ENCODE data around the gene SLC47A1. TPM values are rescaled to one million over a fixed set of nuclear protein-coding genes. Genes with fewer than 3 reads are reported as not detected.
A peak's percentile ranks its signal among the peaks of the same experiment; 100 is the strongest.
"Not testable (repeated sequence)": the region's sequence is repeated elsewhere in the genome, so short reads cannot be mapped to it uniquely, and the experiment has no call there.

The SLC47A1 gene
- polyA plus RNA-seq, 1 donor: 1.1 TPM

- no peak overlapping the region for H3K27ac ChIP-seq (ENCODE audit: low read length)
- H3K9me3 ChIP-seq (ENCODE audit: control insufficient read depth, low read depth, low read length): no peaks in the 10 kb centered on the region
- no peaks in the 10 kb centered on the region for H3K36me3 ChIP-seq (ENCODE audit: control insufficient read depth, insufficient read depth, low read length)
- H3K4me3 ChIP-seq (ENCODE audit: low read length): no peak overlapping the region
- H3K4me1 ChIP-seq (ENCODE audit: control insufficient read depth, insufficient read depth, low read length): peaks cover 5% of the 10 kb centered on the region
- H3K27me3 ChIP-seq (ENCODE audit: control insufficient read depth, insufficient read depth, low read length): peaks cover 14% of the 10 kb centered on the region
- WGBS (ENCODE audit: insufficient coverage, low lambda C conversion rate): no CpG with 5 or more reads among the region's 4 CpGs
- DNase-seq: no peak
Observed at GRCh38 chr17:19578545-19578944, 44.9 kb downstream of the SLC47A1 start.

DNA sequence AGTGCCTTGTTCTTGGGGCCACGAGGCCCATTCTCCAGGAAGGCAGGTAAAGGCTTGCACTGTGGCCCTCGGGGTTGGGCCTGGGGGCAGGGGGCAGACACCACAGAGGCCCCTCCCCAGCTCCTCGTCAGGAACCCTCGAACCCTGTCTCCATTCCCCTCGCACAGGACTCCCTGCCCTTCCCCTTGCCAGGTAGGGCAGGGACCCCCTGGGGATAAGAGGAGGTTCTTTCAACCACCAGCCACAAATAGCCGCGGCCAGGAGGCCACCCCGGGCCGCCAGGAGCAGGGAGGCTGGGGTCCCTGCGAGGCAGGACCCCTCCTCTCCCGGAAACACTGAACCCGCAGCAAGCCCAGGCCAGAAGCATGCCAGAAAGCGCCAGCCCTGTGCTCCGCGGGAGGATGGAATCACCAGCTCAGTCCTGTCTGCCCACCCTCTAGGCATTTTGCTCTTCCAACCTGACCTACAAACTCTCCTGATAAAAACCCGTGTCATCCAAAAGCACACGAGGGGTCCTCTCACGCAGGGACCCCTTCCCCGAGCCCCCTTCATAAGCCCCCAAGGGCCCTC lies 45.6 kb downstream of the SLC47A1 start:
- 100% methylated on average over 1 of the region's 19 CpGs for WGBS (ENCODE audit: insufficient coverage, low lambda C conversion rate)

DNA sequence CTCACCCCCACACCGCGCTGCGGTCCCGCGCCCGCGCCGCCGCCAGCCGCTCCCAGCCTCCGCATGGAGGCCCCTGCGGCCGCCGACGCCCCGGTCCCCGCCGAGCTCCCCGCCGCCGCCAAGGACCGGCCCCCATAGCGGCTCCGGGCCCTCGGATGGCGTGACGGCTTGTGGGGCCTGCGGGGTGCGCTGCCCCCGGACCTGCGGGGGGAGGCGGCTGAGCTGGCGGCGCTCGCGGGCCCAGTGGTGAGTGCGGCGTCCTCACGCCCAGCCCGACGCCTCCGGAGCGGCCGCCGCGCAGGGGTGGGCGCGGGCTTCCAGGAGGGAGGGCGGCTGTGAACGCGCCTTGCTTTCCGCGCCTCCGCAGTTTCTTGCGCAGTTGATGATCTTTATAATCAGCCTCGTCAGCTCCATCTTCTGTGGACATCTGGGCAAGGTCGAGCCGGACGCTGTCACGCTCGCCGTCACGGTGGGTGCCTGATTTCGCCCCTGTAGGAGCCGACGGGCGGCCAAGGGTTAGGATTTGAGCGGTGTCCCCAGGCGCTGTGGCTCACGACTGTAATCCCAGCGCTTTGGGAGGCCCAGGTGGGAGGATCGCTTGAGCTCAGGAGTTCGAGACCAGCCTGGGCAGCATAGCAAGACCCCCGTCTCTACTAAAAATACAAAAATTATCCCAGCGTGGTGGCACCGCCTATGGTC lies 46.4 kb downstream of the SLC47A1 start:
- H3K36me3 ChIP-seq (ENCODE audit: control insufficient read depth, insufficient read depth, low read length): no peaks in the 10 kb centered on the region
- H3K4me3 ChIP-seq (ENCODE audit: low read length): peak overlapping the region; percentile 31
- H3K4me1 ChIP-seq (ENCODE audit: control insufficient read depth, insufficient read depth, low read length): peaks cover 5% of the 10 kb centered on the region
- H3K27me3 ChIP-seq (ENCODE audit: control insufficient read depth, insufficient read depth, low read length): peaks cover 14% of the 10 kb centered on the region
- no peaks in the 10 kb centered on the region for H3K9me3 ChIP-seq (ENCODE audit: control insufficient read depth, low read depth, low read length)
- no peak overlapping the region for H3K27ac ChIP-seq (ENCODE audit: low read length)
- WGBS (ENCODE audit: insufficient coverage, low lambda C conversion rate): no CpG with 5 or more reads among the region's 76 CpGs
- DNase-seq: peak in 1 of 2 donors; percentile 50

More for the DNA sequence above, 45.6 kb downstream of the SLC47A1 start:
- no peaks in the 10 kb centered on the region for H3K36me3 ChIP-seq (ENCODE audit: control insufficient read depth, insufficient read depth, low read length)
- no peak overlapping the region for H3K4me3 ChIP-seq (ENCODE audit: low read length)
- peaks cover 14% of the 10 kb centered on the region for H3K27me3 ChIP-seq (ENCODE audit: control insufficient read depth, insufficient read depth, low read length)
- peak in 1 of 2 donors; percentile 13 for DNase-seq
- no peaks in the 10 kb centered on the region for H3K9me3 ChIP-seq (ENCODE audit: control insufficient read depth, low read depth, low read length)
- H3K27ac ChIP-seq (ENCODE audit: low read length): no peak overlapping the region
- H3K4me1 ChIP-seq (ENCODE audit: control insufficient read depth, insufficient read depth, low read length): peaks cover 5% of the 10 kb centered on the region

DNA sequence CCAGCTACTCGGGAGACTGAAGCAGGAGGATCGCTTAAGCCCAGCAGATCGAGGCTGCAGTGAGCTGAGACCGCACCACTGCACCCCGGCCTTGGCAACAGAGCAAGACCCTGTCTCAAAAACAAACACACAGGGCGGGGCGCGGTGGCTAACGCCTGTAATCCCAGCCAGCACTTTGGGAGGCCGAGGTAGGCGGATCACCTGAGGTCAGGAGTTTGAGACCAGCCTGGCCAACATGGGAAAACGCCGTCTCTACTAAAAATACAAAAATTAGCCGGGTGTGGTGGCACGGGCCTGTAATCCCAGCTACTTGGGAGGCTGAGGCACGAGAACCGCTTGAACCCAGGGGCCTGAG lies 46.9 kb downstream of the SLC47A1 start:
- no CpG with 5 or more reads among the region's 17 CpGs for WGBS (ENCODE audit: insufficient coverage, low lambda C conversion rate)
- not testable (repeated sequence) for H3K9me3 ChIP-seq (ENCODE audit: control insufficient read depth, low read depth, low read length); DNase-seq; H3K4me3 ChIP-seq (ENCODE audit: low read length); H3K4me1 ChIP-seq (ENCODE audit: control insufficient read depth, insufficient read depth, low read length); H3K27ac ChIP-seq (ENCODE audit: low read length); H3K36me3 ChIP-seq (ENCODE audit: control insufficient read depth, insufficient read depth, low read length)
- peaks cover 14% of the 10 kb centered on the region for H3K27me3 ChIP-seq (ENCODE audit: control insufficient read depth, insufficient read depth, low read length)

DNA sequence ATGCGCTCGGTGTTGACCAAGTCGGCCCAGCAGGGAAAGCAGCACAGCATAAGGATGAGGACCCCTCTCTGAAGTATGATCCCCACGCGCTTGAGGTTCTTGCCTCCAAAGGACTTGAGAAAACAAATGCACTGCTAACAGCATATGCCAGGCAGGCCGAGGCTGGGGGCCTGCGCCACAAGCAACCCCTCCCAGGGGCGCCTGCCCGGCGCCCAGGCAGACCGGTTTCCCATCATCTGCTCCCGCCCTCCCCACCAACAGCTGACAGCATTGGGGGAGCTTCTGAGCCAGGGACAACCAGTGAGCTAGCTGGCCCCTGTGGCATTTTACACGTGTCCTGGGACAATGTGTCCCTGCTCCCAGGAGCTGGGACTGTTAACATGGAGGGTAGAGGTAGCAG lies 48.5 kb downstream of the SLC47A1 start:
- H3K9me3 ChIP-seq (ENCODE audit: control insufficient read depth, low read depth, low read length); H3K36me3 ChIP-seq (ENCODE audit: control insufficient read depth, insufficient read depth, low read length): not testable (repeated sequence)
- no CpG with 5 or more reads among the region's 13 CpGs for WGBS (ENCODE audit: insufficient coverage, low lambda C conversion rate)

DNA sequence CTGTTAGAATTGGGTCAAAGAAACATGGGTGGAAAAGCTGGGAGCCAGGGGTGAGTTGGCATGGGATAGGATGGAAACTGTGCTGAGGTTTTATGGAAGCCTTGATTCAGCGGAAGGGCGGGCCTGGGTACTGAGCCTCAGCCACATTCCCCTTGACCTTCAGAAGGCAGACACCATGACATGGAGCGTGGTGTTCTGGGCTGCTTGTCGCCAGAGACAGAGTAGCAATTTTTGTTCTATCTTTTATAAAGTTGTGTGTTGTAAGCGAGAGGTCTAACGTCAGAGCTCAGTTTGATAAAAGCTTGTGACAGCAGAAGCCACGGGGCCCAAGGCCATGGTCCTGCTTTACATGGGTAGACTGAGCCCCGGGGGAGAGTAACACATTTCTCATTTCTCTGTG lies 50.2 kb downstream of the SLC47A1 start:
- Histone ChIP-seq H3K27me3 (ENCODE audit: control insufficient read depth, insufficient read depth, low read length) (peaks cover 14% of the 10 kb centered on the region), H3K27ac (ENCODE audit: low read length) (no peak overlapping the region), H3K4me1 (ENCODE audit: control insufficient read depth, insufficient read depth, low read length) (peaks cover 5% of the 10 kb centered on the region), H3K36me3 (ENCODE audit: control insufficient read depth, insufficient read depth, low read length) (no peaks in the 10 kb centered on the region), H3K9me3 (ENCODE audit: control insufficient read depth, low read depth, low read length) (no peaks in the 10 kb centered on the region), H3K4me3 (ENCODE audit: low read length) (no peak overlapping the region)
- no CpG with 5 or more reads among the region's 8 CpGs for whole genome bisulfite sequencing (ENCODE audit: insufficient coverage, low lambda C conversion rate)
- no peak for DNase-seq

More for the DNA sequence above, 48.5 kb downstream of the SLC47A1 start:
- H3K4me1 ChIP-seq (ENCODE audit: control insufficient read depth, insufficient read depth, low read length); H3K27ac ChIP-seq (ENCODE audit: low read length); DNase-seq; H3K4me3 ChIP-seq (ENCODE audit: low read length): not testable (repeated sequence)
- peaks cover 14% of the 10 kb centered on the region for H3K27me3 ChIP-seq (ENCODE audit: control insufficient read depth, insufficient read depth, low read length)

GRCh38 chr17:19590451-19590850 lies 56.8 kb downstream of the SLC47A1 start:
- DNase-seq: no peak
- Histone ChIP-seq H3K27ac (ENCODE audit: low read length) (no peak overlapping the region), H3K4me3 (ENCODE audit: low read length) (no peak overlapping the region), H3K27me3 (ENCODE audit: control insufficient read depth, insufficient read depth, low read length) (no peaks in the 10 kb centered on the region), H3K4me1 (ENCODE audit: control insufficient read depth, insufficient read depth, low read length) (no peaks in the 10 kb centered on the region), H3K9me3 (ENCODE audit: control insufficient read depth, low read depth, low read length) (no peaks in the 10 kb centered on the region), H3K36me3 (ENCODE audit: control insufficient read depth, insufficient read depth, low read length) (no peaks in the 10 kb centered on the region)
- WGBS (ENCODE audit: insufficient coverage, low lambda C conversion rate): 69% methylated on average over 2 of the region's 9 CpGs

GRCh38 chr17:19590912-19591551 lies 57.4 kb downstream of the SLC47A1 start:
- Histone ChIP-seq H3K27ac (ENCODE audit: low read length) (no peak overlapping the region), H3K4me3 (ENCODE audit: low read length) (no peak overlapping the region), H3K36me3 (ENCODE audit: control insufficient read depth, insufficient read depth, low read length) (no peaks in the 10 kb centered on the region), H3K27me3 (ENCODE audit: control insufficient read depth, insufficient read depth, low read length) (no peaks in the 10 kb centered on the region), H3K9me3 (ENCODE audit: control insufficient read depth, low read depth, low read length) (no peaks in the 10 kb centered on the region), H3K4me1 (ENCODE audit: control insufficient read depth, insufficient read depth, low read length) (no peaks in the 10 kb centered on the region)
- WGBS (ENCODE audit: insufficient coverage, low lambda C conversion rate): 80% methylated on average over 1 of the region's 8 CpGs
- DNase-seq: no peak

- Histone ChIP-seq H3K36me3 (ENCODE audit: control insufficient read depth, insufficient read depth, low read length) (no peaks in the 10 kb centered on the region), H3K4me1 (ENCODE audit: control insufficient read depth, insufficient read depth, low read length) (no peaks in the 10 kb centered on the region), H3K27me3 (ENCODE audit: control insufficient read depth, insufficient read depth, low read length) (no peaks in the 10 kb centered on the region), H3K4me3 (ENCODE audit: low read length) (no peak overlapping the region), H3K9me3 (ENCODE audit: control insufficient read depth, low read depth, low read length) (no peaks in the 10 kb centered on the region), H3K27ac (ENCODE audit: low read length) (no peak overlapping the region)
- no peak for DNase-seq
- WGBS (ENCODE audit: insufficient coverage, low lambda C conversion rate): 87% methylated on average over 3 of the region's 4 CpGs
Observed at GRCh38 chr17:19592316-19592715, 58.7 kb downstream of the SLC47A1 start.

GRCh38 chr17:19596869-19597268 lies 63.2 kb downstream of the SLC47A1 start:
- Histone ChIP-seq H3K27me3 (ENCODE audit: control insufficient read depth, insufficient read depth, low read length) (no peaks in the 10 kb centered on the region), H3K27ac (ENCODE audit: low read length) (no peak overlapping the region), H3K36me3 (ENCODE audit: control insufficient read depth, insufficient read depth, low read length) (no peaks in the 10 kb centered on the region), H3K4me1 (ENCODE audit: control insufficient read depth, insufficient read depth, low read length) (no peaks in the 10 kb centered on the region), H3K9me3 (ENCODE audit: control insufficient read depth, low read depth, low read length) (no peaks in the 10 kb centered on the region), H3K4me3 (ENCODE audit: low read length) (no peak overlapping the region)
- no peak for DNase-seq
- 50% methylated on average over 1 of the region's 5 CpGs for WGBS (ENCODE audit: insufficient coverage, low lambda C conversion rate)

Data from large intestine (tissue), 3 donors.